Limb (tissue), 2 donors: ENCODE measurements around the gene PRKN.
"Not testable (repeated sequence)": the region's sequence is repeated elsewhere in the genome, so short reads cannot be mapped to it uniquely, and the experiment has no call there.

Experiments
- DNase-seq, 2 donors: peaks; one replicate each; pipeline ENCODE4 v3.0.0-alpha.2; 2016; ENCODE audit errors: extremely low spot score in 2 of 2

Gene PRKN

DNA sequence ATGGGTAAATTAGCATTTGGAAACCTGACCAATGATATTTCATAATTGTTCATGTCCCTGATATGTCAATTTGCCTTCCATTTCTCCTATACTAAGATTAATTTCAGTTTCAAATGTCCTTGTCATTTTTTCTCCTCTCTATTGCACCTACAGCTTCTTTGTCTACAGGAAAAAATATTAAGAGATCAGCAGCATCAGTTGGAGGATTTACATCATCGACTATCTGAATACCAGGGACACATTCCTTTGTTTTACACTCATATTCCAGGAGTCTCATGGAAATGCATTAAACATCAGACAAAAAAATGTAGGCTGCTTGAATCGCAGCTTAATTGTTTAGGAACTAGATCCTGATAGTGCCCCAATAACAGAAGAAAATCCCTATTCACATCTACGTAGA is 188.2 kb downstream of the PRKN start:
- no peak for DNase-seq

GRCh38 chr6:162538643-162539064 is 188.9 kb downstream of the PRKN start:
- peak; percentile 58 to 74 for DNase-seq

GRCh38 chr6:162533009-162533400 is 194.6 kb downstream of the PRKN start:
- DNase-seq, result no peak

- no peak for DNase-seq
Measured at GRCh38 chr6:162532283-162533008, 195.1 kb downstream of the PRKN start.

DNA sequence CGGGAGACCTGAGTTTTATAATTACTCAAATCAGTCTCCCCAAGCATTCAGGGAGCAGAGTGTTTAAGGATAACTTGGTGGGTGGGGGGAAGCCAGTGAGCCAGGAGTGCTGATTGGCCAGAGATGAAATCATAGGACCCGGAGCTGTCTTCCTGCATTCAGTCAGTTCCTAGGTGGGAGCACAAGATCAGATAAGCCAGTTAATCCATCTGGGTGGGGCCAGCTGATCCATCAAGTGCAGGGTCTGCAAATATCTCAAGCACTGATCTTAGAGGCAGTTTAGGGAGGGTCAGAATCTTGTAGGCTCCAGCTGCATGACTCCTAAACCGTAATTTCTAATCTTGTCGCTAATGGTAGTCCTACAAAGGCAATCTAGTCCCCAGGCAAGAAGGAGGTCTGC is 196.2 kb downstream of the PRKN start:
- not testable (repeated sequence) for DNase-seq

DNA sequence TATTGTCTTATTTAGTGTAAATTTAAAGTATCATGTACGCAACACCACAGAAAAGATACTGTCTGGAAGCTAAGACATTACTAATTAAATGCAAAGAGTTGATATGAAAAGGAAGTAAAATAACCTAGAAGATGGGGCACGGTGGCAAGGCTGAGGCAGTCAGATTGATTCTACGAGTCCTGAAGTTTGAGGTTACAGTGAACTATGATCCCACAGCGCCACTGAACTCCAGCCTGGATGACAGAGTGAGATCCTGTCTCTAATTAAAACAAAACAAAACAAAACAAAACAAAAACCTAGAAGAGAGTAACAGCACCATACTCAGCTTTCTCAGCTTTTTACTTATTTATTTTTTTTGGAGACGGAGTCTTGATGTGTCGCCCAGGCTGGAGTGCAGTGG is 199.0 kb downstream of the PRKN start:
- no peak for DNase-seq

DNA sequence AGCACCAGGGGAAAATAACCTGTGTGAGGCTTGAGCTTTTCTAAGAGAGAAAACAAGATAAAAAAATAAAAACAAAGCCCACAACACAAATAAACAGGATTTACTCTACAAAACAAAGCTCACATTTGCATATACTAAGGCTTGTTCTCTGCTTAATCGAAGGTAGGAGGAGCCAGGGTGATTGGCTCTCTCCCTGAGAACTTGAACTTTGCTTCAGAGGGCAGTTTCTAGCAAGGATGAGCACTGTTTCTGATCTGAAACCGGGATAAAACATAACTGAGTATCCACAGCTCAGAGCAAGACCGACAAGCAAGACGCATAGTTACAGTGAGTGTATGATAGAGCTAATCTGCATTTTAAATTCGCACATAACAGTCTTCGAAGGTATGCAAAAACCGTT is 200.6 kb downstream of the PRKN start:
- DNase-seq, result no peak

- no peak for DNase-seq
Measured at GRCh38 chr6:162525181-162525580, 202.4 kb downstream of the PRKN start.

DNA sequence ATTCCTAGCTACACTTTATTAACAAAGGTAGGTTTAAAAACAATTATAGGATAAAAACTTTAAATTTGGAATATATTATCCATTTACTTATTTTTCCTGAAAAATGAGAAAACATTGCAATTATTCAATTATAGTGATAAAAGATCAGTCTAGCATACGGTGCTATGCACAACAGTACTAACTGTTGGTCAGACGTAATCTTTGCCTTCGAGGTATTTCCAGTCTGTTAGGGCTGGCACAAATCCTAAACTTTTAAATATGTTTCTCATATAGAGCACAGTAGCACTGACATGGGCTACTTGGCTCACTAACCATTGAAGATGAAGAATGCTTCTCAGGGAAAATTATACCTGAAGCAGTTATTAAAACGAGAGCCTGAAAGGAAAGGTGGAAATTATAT is 214.8 kb downstream of the PRKN start:
- no peak for DNase-seq

DNA sequence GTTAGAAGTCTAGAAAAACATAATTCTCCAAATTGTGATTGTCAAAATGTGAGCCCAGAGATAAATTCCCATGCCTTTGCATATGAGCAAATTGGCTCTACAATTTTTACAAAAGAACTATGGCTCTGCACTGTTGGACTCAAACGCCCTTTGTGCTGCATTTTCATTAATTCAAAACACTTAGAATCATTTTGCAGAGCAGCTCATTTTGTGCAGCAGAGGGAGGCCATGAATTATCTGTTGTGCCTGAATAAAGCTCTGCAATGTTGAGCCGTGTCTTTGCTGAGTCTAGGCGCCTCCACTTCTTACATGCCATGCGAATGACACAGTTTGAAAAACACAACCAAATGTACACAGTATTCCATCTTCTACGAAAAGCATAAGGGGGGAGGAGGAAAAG is 230.2 kb downstream of the PRKN start:
- DNase-seq, result no peak

GRCh38 chr6:162493917-162494316 is 233.6 kb downstream of the PRKN start:
- no peak for DNase-seq

DNA sequence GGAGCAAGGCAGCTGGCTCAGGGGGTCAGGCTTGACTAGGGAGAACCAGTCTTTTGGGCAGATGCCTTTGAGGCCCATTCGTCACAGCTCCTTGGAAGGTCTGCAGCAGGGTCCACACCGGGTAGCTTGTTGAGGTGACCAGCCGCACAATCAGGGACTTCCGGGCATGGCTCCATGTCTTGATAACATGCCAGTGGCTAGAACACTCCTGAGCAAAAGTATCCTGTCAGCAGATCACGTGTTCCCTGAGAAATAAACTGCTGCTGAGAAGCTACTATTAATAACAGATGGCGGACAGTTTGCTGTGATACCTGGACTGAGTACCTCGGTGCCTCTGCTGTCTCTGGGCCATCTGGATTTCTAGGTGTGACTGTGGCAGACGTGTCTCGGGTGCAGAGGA is 235.9 kb downstream of the PRKN start:
- no peak for DNase-seq

- DNase-seq, result no peak
Measured at GRCh38 chr6:162489101-162489976, 238.2 kb downstream of the PRKN start.

DNA sequence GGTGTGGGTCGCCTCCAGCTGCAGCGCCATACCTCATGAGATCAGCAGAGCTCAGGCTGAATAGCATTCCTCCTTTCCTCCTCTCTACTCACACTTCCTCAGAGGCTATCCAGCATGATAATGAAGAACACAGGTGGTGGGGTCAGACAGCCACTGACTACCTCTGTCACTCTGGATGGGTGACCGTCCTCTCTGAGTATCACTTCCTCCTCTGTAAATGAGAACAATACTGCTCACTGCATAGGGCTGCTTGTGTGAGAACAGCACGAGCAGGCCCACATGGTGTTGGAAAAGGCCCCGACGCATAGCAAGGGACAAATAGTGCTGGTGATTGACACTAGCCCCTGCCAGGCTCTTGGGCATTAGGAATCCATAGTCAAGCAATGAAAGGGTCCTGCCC is 239.1 kb downstream of the PRKN start:
- DNase-seq, result no peak

DNA sequence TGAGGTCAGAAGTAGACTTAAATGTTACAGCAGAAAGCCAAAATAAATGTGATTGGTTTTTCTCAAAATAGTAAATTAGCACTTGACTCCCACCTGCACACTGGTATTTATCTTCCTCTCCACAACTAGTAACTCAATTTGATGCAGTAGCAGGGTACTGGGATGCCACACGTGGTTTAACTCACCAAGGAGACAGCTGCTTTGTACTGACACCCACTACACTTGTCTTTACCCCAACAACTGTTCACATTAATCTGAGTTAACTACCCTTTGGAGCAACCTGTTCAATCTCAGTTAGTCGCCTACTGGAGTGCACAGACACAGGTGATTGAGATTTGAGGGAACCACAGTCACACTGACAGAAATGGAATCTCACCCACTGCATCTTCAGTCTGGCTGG is 242.1 kb downstream of the PRKN start:
- DNase-seq, result no peak

DNA sequence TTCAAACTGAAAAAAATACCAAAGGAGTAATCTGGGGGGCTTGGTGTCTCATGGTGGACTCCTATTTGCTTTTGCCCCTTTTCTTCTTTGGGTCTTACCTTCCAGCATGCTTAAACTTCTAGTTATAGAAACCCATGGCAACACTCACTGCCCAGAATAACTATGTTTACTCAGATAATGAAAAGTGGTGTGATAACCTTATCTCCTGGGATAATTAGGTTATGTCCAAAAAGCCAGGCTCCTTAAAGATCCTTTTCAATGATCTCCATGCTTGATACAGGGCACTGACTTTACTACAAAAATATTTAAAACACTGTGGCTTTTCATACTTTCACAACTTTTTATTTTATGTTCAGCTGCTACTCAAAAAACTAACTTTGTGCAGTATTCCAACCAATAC is 245.6 kb downstream of the PRKN start:
- DNase-seq, result no peak

- no peak for DNase-seq
Measured at GRCh38 chr6:162481320-162481719, 246.2 kb downstream of the PRKN start.

- no peak for DNase-seq
Measured at GRCh38 chr6:162478192-162478671, 249.3 kb downstream of the PRKN start.

DNA sequence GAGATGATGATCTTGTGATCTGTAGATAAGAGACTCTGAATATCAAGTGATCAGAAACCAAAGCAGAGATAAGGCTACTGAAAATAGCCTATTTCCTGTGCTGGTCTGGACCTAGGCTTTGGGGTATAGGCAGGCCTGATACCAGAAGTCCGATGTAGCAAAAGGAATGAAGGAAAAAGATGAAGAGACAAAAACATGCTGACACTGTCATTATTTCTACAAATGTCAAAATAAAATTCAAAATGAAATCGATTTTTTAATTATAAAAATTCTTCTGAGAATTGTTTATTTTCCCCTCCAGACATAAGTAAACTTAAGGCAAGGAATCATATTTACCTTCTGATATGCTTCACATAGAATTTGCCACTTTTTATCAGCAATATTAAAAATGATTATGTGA is 252.8 kb downstream of the PRKN start:
- DNase-seq, result no peak

- DNase-seq, result no peak
Measured at GRCh38 chr6:162471842-162472241, 255.7 kb downstream of the PRKN start.

DNA sequence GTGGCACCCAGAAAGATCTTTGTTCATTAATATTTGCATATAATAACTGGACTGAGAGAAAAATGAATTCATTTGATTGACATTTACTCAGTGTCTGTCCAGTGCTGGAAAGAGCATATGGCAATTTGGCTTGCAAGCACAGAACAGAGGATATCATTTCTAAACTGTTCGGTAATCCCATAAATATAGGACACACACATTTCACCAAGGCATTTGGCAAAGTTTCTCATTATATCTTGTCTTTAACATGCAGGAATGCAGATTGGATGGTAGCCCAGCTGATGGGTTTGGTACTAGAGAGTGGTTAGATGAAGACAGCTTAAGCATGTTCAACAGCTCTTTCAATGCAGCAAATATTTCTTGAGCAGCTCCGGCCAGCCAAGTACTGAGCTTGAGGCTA is 259.2 kb downstream of the PRKN start:
- peak in 1 of 2 donors; percentile 42 for DNase-seq

GRCh38 chr6:162467679-162468078 is 259.9 kb downstream of the PRKN start:
- DNase-seq, result no peak

GRCh38 chr6:162463576-162463975 is 264.0 kb downstream of the PRKN start:
- DNase-seq, result no peak
